ENCODE data around the gene ADAMTS8. TPM values are rescaled to one million over a fixed set of nuclear protein-coding genes. Genes with fewer than 3 reads are reported as not detected.

The ADAMTS8 gene
- total and polyA plus RNA-seq, 3 experiments from 2014 or later: not detected

- no peaks in the 10 kb centered on the region for H3K9me3 Mint-ChIP-seq
- H3K4me1 Mint-ChIP-seq: peaks cover 6 to 10% (median 7%) of the 10 kb centered on the region in 3 donors
- H3K9me3 ChIP-seq (ENCODE audit: low read length): no peaks in the 10 kb centered on the region
- peaks cover 3% of the 10 kb centered on the region in 2 donors for H3K27me3 Mint-ChIP-seq
- H3K36me3 Mint-ChIP-seq: no peaks in the 10 kb centered on the region
- no peaks in the 10 kb centered on the region for H3K36me3 ChIP-seq (ENCODE audit: insufficient read depth, low read length)
- ChIA-PET CTCF (interaction anchor here (1.1 kb wide), 1 partner anchor 16 kb away, joined by 3 read pairs; no protein-coding TSS in a partner anchor), POLR2A (no interaction called here)
- no peak overlapping the region for H3K4me3 Mint-ChIP-seq
- H3K27ac Mint-ChIP-seq: peak overlapping the region in 1 of 8 donors; percentile 50
- peaks cover 7% of the 10 kb centered on the region for H3K4me1 ChIP-seq (ENCODE audit: insufficient read depth, low read length)
- no peak overlapping the region for H3K27ac ChIP-seq (ENCODE audit: low read depth, low read length)
- no peak for DNase-seq
- no peak overlapping the region for H3K4me3 ChIP-seq (ENCODE audit: low read length)
- no peaks in the 10 kb centered on the region for H3K27me3 ChIP-seq (ENCODE audit: insufficient read depth, low read length, poor library complexity, severe bottlenecking)
Measured at GRCh38 chr11:130383344-130384211, 44.8 kb downstream of the ADAMTS8 start.

GRCh38 chr11:130381317-130381716, 47.1 kb downstream of the ADAMTS8 start:
- peaks cover 0 to 4% (median 2%) of the 10 kb centered on the region in 3 donors for H3K4me1 Mint-ChIP-seq
- H3K4me3 ChIP-seq (ENCODE audit: low read length): no peak overlapping the region
- H3K36me3 ChIP-seq (ENCODE audit: insufficient read depth, low read length): no peaks in the 10 kb centered on the region
- no peak for DNase-seq
- no peaks in the 10 kb centered on the region for H3K9me3 Mint-ChIP-seq
- no peak overlapping the region for H3K27ac ChIP-seq (ENCODE audit: low read depth, low read length)
- H3K27me3 ChIP-seq (ENCODE audit: insufficient read depth, low read length, poor library complexity, severe bottlenecking): no peaks in the 10 kb centered on the region
- H3K27ac Mint-ChIP-seq: no peak overlapping the region
- no peak overlapping the region for H3K4me3 Mint-ChIP-seq
- no peaks in the 10 kb centered on the region for H3K36me3 Mint-ChIP-seq
- H3K4me1 ChIP-seq (ENCODE audit: insufficient read depth, low read length): no peaks in the 10 kb centered on the region
- POLR2A ChIA-PET: no interaction called here
- CTCF ChIA-PET: no interaction called here
- no peaks in the 10 kb centered on the region for H3K9me3 ChIP-seq (ENCODE audit: low read length)
- peaks cover 3% of the 10 kb centered on the region in 2 donors for H3K27me3 Mint-ChIP-seq

GRCh38 chr11:130380778-130381177, 47.6 kb downstream of the ADAMTS8 start:
- DNase-seq: no peak
- Mint-ChIP-seq H3K4me1 (peaks cover 0 to 4% (median 2%) of the 10 kb centered on the region in 3 donors), H3K36me3 (no peaks in the 10 kb centered on the region), H3K4me3 (no peak overlapping the region), H3K9me3 (no peaks in the 10 kb centered on the region), H3K27me3 (peaks cover 3% of the 10 kb centered on the region in 2 donors), H3K27ac (peak overlapping the region in 1 of 8 donors; percentile 46)
- no peaks in the 10 kb centered on the region for H3K4me1 ChIP-seq (ENCODE audit: insufficient read depth, low read length)
- H3K27me3 ChIP-seq (ENCODE audit: insufficient read depth, low read length, poor library complexity, severe bottlenecking): no peaks in the 10 kb centered on the region
- H3K27ac ChIP-seq (ENCODE audit: low read depth, low read length): no peak overlapping the region
- CTCF ChIA-PET: no interaction called here
- POLR2A ChIA-PET: no interaction called here
- H3K4me3 ChIP-seq (ENCODE audit: low read length): no peak overlapping the region
- H3K9me3 ChIP-seq (ENCODE audit: low read length): no peaks in the 10 kb centered on the region
- H3K36me3 ChIP-seq (ENCODE audit: insufficient read depth, low read length): no peaks in the 10 kb centered on the region

GRCh38 chr11:130379276-130379675, 49.1 kb downstream of the ADAMTS8 start:
- Mint-ChIP-seq H3K27ac (no peak overlapping the region), H3K36me3 (no peaks in the 10 kb centered on the region), H3K27me3 (peaks cover 3 to 7% of the 10 kb centered on the region in 2 donors), H3K4me1 (peaks cover 0 to 4% (median 2%) of the 10 kb centered on the region in 3 donors), H3K4me3 (no peak overlapping the region), H3K9me3 (no peaks in the 10 kb centered on the region)
- H3K27me3 ChIP-seq (ENCODE audit: insufficient read depth, low read length, poor library complexity, severe bottlenecking): no peaks in the 10 kb centered on the region
- CTCF ChIA-PET: no interaction called here
- DNase-seq: no peak
- no peaks in the 10 kb centered on the region for H3K4me1 ChIP-seq (ENCODE audit: insufficient read depth, low read length)
- H3K4me3 ChIP-seq (ENCODE audit: low read length): no peak overlapping the region
- no peak overlapping the region for H3K27ac ChIP-seq (ENCODE audit: low read depth, low read length)
- H3K9me3 ChIP-seq (ENCODE audit: low read length): no peaks in the 10 kb centered on the region
- POLR2A ChIA-PET: no interaction called here
- H3K36me3 ChIP-seq (ENCODE audit: insufficient read depth, low read length): no peaks in the 10 kb centered on the region

GRCh38 chr11:130370845-130371590, 57.4 kb downstream of the ADAMTS8 start:
- H3K4me3 Mint-ChIP-seq: no peak overlapping the region
- no peaks in the 10 kb centered on the region for H3K4me1 ChIP-seq (ENCODE audit: insufficient read depth, low read length)
- no peaks in the 10 kb centered on the region for H3K9me3 Mint-ChIP-seq
- H3K36me3 Mint-ChIP-seq: peaks cover 0 to 3% (median 0%) of the 10 kb centered on the region in 3 donors
- H3K4me3 ChIP-seq (ENCODE audit: low read length): no peak overlapping the region
- H3K27ac Mint-ChIP-seq: no peak overlapping the region
- CTCF ChIA-PET: interaction anchor here (3.1 kb wide), 1 partner anchor 158 kb away, joined by 13 read pairs; no protein-coding TSS in a partner anchor
- H3K9me3 ChIP-seq (ENCODE audit: low read length): no peaks in the 10 kb centered on the region
- POLR2A ChIA-PET: no interaction called here
- no peaks in the 10 kb centered on the region for H3K4me1 Mint-ChIP-seq
- H3K36me3 ChIP-seq (ENCODE audit: insufficient read depth, low read length): no peaks in the 10 kb centered on the region
- peak in 1 of 5 donors; percentile 5 for DNase-seq
- no peaks in the 10 kb centered on the region for H3K27me3 ChIP-seq (ENCODE audit: insufficient read depth, low read length, poor library complexity, severe bottlenecking)
- peaks cover 3 to 31% of the 10 kb centered on the region in 2 donors for H3K27me3 Mint-ChIP-seq
- H3K27ac ChIP-seq (ENCODE audit: low read depth, low read length): no peak overlapping the region

- Histone ChIP-seq H3K27ac (ENCODE audit: low read depth, low read length) (no peak overlapping the region), H3K9me3 (ENCODE audit: low read length) (no peaks in the 10 kb centered on the region), H3K27me3 (ENCODE audit: insufficient read depth, low read length, poor library complexity, severe bottlenecking) (no peaks in the 10 kb centered on the region), H3K4me3 (ENCODE audit: low read length) (no peak overlapping the region), H3K36me3 (ENCODE audit: insufficient read depth, low read length) (no peaks in the 10 kb centered on the region), H3K4me1 (ENCODE audit: insufficient read depth, low read length) (no peaks in the 10 kb centered on the region)
- ChIA-PET POLR2A (interaction anchor here (0.6 kb wide), 1 partner anchor 45 kb away, joined by 3 read pairs; no protein-coding TSS in a partner anchor), CTCF (interaction anchor here (1.4 to 3.1 kb wide), 2 partner anchors 33 to 157 kb away, joined by 3 to 13 read pairs; no protein-coding TSS in a partner anchor)
- peaks cover 0 to 5% (median 3%) of the 10 kb centered on the region in 3 donors for H3K36me3 Mint-ChIP-seq
- no peaks in the 10 kb centered on the region for H3K9me3 Mint-ChIP-seq
- DNase-seq: no peak
- H3K27ac Mint-ChIP-seq: no peak overlapping the region
- peaks cover 5 to 24% of the 10 kb centered on the region in 2 donors for H3K27me3 Mint-ChIP-seq
- H3K4me1 Mint-ChIP-seq: no peaks in the 10 kb centered on the region
- H3K4me3 Mint-ChIP-seq: no peak overlapping the region
Measured at GRCh38 chr11:130369713-130370112, 58.7 kb downstream of the ADAMTS8 start.

GRCh38 chr11:130369141-130369691, 59.2 kb downstream of the ADAMTS8 start:
- Mint-ChIP-seq H3K4me3 (no peak overlapping the region), H3K9me3 (no peaks in the 10 kb centered on the region), H3K27ac (no peak overlapping the region), H3K27me3 (peaks cover 4 to 24% of the 10 kb centered on the region in 2 donors), H3K4me1 (no peaks in the 10 kb centered on the region), H3K36me3 (peaks cover 0 to 10% (median 3%) of the 10 kb centered on the region in 3 donors)
- no peak for DNase-seq
- no peak overlapping the region for H3K4me3 ChIP-seq (ENCODE audit: low read length)
- H3K36me3 ChIP-seq (ENCODE audit: insufficient read depth, low read length): no peaks in the 10 kb centered on the region
- POLR2A ChIA-PET: no interaction called here
- H3K27ac ChIP-seq (ENCODE audit: low read depth, low read length): no peak overlapping the region
- H3K27me3 ChIP-seq (ENCODE audit: insufficient read depth, low read length, poor library complexity, severe bottlenecking): no peaks in the 10 kb centered on the region
- H3K9me3 ChIP-seq (ENCODE audit: low read length): no peaks in the 10 kb centered on the region
- CTCF ChIA-PET: interaction anchor here (1.4 to 3.1 kb wide), 2 partner anchors 32 to 156 kb away, joined by 3 to 13 read pairs; no protein-coding TSS in a partner anchor
- no peaks in the 10 kb centered on the region for H3K4me1 ChIP-seq (ENCODE audit: insufficient read depth, low read length)

Data from CD8-positive, alpha-beta memory T cell (primary cell).